Liver (tissue), 3 donors: ENCODE measurements around the gene CHMP1A.

Experiments used
- JUND ChIP-seq, 2 donors: IDR thresholded peaks; 2 replicates each; pipeline ENCODE4 v1.6.1; 2016; ENCODE audit warnings: antibody characterized with exemption in 2 of 2
- RAD21 ChIP-seq, 2 donors: IDR thresholded peaks; 2 replicates each; pipeline ENCODE4 v1.6.1; 2016; ENCODE audit warnings: antibody characterized with exemption in 2 of 2, mild to moderate bottlenecking in 2 of 2
- TF ChIP-seq, protein P1 (sequence below): IDR thresholded peaks from 2 replicates; pipeline ENCODE4 v1.6.1; 2016; ENCODE audit warnings: antibody characterized with exemption, mild to moderate bottlenecking
- TF ChIP-seq, protein P2 (sequence below): fragments of 150-350 bp; IDR thresholded peaks from 2 replicates; pipeline ENCODE4 v1.5.1; 2017; ENCODE audit warnings: improper control_type of control experiment, low read depth, low read length; ENCODE audit not compliant: missing input control
- donor health status: healthy.
- donor health status: healthy.

- no peak for TF ChIP-seq JUND (IDR thresholded peaks at IDR 0.05)
- TF ChIP-seq RAD21 (IDR thresholded peaks at IDR 0.05), result no peak
- TF ChIP-seq, protein P1, sequence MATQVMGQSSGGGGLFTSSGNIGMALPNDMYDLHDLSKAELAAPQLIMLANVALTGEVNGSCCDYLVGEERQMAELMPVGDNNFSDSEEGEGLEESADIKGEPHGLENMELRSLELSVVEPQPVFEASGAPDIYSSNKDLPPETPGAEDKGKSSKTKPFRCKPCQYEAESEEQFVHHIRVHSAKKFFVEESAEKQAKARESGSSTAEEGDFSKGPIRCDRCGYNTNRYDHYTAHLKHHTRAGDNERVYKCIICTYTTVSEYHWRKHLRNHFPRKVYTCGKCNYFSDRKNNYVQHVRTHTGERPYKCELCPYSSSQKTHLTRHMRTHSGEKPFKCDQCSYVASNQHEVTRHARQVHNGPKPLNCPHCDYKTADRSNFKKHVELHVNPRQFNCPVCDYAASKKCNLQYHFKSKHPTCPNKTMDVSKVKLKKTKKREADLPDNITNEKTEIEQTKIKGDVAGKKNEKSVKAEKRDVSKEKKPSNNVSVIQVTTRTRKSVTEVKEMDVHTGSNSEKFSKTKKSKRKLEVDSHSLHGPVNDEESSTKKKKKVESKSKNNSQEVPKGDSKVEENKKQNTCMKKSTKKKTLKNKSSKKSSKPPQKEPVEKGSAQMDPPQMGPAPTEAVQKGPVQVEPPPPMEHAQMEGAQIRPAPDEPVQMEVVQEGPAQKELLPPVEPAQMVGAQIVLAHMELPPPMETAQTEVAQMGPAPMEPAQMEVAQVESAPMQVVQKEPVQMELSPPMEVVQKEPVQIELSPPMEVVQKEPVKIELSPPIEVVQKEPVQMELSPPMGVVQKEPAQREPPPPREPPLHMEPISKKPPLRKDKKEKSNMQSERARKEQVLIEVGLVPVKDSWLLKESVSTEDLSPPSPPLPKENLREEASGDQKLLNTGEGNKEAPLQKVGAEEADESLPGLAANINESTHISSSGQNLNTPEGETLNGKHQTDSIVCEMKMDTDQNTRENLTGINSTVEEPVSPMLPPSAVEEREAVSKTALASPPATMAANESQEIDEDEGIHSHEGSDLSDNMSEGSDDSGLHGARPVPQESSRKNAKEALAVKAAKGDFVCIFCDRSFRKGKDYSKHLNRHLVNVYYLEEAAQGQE, result no peak
- TF ChIP-seq, protein P2, sequence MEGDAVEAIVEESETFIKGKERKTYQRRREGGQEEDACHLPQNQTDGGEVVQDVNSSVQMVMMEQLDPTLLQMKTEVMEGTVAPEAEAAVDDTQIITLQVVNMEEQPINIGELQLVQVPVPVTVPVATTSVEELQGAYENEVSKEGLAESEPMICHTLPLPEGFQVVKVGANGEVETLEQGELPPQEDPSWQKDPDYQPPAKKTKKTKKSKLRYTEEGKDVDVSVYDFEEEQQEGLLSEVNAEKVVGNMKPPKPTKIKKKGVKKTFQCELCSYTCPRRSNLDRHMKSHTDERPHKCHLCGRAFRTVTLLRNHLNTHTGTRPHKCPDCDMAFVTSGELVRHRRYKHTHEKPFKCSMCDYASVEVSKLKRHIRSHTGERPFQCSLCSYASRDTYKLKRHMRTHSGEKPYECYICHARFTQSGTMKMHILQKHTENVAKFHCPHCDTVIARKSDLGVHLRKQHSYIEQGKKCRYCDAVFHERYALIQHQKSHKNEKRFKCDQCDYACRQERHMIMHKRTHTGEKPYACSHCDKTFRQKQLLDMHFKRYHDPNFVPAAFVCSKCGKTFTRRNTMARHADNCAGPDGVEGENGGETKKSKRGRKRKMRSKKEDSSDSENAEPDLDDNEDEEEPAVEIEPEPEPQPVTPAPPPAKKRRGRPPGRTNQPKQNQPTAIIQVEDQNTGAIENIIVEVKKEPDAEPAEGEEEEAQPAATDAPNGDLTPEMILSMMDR, result no peak
These were observed 39.2 kb downstream of the CHMP1A start for GRCh38 chr16:89618109-89618998.
